ENCODE measurements around the gene AQP7. TPM values are rescaled to one million over a fixed set of nuclear protein-coding genes. Genes with fewer than 3 reads are reported as not detected.
A peak's percentile ranks its signal among the peaks of the same experiment; 100 is the strongest.
"Not testable (repeated sequence)": the region's sequence is repeated elsewhere in the genome, so short reads cannot be mapped to it uniquely, and the experiment has no call there.

AQP7 gene
- total RNA-seq: 1.7 TPM

- not testable (repeated sequence) for ATAC-seq
Observed at GRCh38 chr9:33402371-33402770, at the start of gene AQP7. Gene AQP7 (minus strand): TSS chr9:33402568. CDS start chr9:33401262, 1,306 bp downstream.

GRCh38 chr9:33450621-33451146, 48.3 kb upstream of the AQP7 start:
- no peak for ATAC-seq

DNA sequence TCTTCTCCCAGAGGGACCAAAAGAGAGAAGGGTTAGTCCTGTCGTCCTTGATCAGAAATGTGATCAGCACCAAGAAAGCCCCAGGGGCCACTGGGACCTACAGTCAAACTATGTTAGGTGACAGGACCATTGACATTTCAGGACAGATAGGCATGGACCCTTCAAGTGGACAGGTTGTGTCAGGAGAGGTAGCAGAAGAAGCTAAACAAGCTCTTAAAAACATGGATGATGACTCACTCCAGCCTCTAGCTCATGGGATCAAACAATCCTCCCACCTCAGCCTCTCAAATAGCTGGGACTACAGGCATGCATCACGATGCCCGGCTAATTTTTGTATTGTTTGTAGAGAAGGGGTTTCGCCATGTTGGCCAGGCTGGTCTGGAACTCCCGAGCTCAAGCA, 47.3 kb upstream of the AQP7 start:
- no peak for ATAC-seq

DNA sequence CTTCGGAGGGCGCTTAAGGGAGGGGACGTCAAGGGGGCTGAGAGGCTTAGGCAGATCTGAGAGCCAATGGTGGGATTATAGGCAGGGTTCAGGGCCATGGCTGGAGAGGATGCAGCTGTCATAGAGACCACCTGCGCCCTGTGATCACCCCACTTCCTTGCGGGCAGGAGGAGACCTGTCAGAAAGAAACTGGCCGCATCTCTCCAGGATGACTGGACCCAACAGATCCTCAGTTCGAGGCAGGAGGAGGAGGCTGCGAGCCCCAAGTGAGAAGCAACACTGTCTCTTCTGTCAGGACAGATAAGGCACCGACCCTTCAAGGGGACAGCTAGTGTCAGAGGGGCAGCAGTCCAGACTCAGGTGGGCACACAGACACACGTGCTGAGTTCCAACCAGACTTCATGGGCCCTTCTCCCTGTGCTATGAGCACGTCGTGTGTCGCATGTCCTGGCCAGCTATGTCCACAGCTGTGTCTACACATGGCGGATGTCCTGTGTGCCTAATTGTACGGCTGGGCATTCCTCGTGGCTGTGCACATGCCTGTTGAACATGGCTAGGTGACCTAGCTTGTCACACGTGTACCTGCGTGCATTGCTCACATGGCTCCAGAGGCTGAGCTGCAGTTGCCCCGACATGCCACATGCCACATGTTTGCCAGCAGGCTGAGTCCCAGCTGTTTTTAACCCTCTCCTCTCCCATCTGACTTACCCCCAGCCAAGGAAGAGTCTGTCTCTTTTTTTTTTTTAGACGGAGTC, 45.6 kb upstream of the AQP7 start:
- peak; percentile 60 for ATAC-seq

DNA sequence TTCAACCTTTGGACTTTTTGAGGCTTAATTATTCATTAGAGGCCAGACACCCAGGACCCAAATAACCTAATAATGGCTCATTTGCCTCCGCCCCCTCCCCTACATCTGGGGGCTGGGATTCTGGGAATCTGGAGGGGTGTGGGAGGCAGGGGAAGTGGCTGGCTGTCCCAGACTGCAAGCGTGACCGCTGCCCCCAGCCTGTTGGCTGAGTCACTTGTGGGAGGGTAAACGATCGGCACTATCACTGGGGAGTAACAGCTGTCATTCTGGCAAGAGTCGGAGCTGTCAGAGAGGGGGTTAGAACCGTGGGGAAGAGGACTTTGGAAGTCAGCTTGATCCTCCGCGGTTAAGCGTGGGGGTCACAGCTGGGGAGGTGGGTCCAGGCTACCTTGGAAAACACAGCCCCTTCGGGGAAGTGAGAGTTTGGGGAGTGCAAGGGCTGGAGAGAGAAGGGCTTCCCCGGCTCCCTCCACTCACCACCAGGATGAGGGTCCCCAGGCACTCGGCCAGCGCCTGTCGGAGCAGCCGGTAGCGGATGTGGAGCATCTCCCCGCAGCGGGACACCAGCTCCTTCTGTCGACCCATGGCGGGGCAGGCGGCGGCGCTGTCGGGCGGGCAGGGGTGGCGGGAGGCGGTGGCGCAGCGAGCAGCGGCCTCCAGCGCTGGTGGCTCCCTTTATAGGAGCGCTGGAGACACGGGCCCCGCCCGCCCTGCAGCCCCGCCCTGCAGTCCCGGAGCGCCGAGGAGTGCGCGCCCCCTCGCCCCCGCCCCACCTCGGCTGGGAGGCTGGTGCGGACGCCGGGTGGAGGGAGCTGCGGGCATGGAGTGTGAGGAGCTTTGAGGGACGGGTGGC, 44.8 kb upstream of the AQP7 start, which contains the start of gene AQP3:
TSS of gene AQP3 (minus strand) at position 648 of the 853 bp plus-strand sequence. CDS start at position 585, 63 bp downstream.
- ATAC-seq: peak; percentile 74

DNA sequence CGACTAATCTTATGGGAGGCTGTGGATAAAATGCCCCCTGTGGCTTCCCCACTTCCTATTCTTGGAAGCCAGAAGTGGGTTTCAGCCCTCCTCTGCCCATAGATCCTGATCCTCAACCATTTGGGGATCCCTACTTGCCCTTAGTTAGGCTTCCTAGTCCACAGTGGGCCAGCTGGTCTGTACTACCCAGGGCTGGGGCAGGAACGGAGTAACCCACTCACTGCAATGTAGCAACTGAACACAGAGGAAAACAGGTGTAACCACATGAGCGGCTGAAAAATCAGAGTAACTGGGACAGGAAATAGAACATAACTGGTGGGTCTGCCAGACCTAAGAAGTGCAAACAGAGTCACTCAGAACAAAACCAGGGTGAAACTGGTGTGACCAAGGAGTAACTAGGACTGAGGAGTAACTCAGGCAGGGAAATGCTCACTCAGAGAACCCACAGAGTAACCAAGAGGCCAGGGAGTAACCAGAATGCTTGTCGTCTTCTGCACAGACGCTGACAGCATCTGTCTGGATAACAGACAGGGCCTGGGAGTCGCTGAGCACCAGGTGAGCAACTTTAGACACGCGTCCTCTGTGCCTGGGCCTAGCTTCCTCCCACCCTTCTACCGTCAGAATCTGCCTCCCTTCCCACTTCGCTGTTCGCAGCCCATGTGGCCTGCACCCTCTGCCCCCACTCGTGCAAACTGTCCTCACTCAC, 44.0 kb upstream of the AQP7 start:
- ATAC-seq: no peak

GRCh38 chr9:33445389-33446239, 43.2 kb upstream of the AQP7 start:
- ATAC-seq: peak; percentile 3

DNA sequence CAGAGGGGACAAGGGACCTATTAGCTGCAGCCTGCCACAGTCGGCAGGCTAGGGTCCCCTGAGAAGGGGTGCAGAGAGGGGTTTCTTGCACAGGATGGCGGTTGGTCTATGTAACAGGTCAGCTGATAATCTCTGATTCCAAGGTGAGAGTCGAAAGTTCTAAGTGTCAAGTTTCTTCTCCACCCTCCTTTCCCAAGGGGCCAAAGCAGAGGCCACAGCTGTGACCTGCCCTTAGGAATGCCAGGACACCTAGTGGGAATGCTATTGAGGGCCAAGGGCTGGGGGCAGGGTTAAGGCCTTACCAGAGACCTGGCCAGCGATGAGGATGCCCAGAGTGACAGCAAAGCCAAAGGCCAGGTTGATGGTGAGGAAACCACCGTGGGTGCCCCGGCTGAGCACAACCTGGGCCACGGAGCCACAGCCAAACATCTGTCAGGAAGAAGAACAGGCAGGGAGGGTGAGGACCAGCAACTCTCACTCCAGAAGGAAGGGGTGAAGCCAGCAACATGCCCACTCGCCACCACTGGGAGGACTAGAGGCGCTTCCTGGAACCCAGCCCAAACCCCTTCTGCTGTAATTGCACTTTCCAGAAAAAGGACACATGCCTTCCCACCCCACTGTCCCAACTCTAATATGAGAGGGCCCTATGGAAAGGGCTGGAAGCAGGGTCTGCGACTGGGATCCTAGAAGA, 41.2 kb upstream of the AQP7 start:
- ATAC-seq: no peak

DNA sequence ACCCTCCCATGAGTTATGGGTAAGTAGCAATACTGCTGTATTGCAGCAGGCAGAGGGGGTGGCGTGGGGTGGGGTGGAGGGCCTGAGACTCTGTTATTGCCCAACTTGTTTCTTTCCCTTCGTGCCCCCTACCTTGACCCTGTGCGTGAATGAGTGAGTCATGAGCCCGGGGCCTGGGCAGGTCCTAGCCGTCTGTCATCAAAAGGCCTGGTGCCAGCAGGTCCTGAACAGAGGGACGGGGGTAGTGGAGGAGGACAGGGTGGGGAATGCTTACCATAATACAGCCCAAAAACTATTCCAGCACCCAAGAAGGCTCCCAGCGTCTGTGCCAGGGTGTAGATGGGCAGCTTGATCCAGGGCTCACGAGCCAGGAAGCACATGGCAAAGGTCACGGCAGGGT, 40.7 kb upstream of the AQP7 start:
- ATAC-seq: peak; percentile 33

GRCh38 chr9:33442125-33442524, 39.8 kb upstream of the AQP7 start:
- no peak for ATAC-seq

GRCh38 chr9:33440609-33441008, 38.2 kb upstream of the AQP7 start:
- ATAC-seq: no peak

DNA sequence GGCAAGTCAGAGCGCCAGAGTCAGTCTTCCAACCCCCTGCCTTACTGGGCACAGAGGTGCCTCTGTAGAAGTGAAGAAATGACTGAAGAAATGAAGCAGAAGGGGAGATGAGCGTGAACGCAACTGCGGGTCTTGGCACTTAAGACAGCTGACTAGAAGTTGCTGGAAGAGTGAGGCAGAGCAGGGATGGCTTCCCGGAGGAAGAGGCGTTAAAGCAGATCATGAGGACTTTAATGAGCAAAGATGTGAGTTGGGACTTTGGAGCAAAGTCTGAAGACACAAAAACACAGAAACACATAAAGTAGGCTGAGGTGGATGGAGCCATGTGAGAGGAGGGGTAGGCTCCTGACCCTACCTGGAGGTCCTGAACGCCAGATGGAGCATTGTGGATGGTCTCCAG, 37.8 kb upstream of the AQP7 start:
- no peak for ATAC-seq

GRCh38 chr9:33439731-33440130, 37.4 kb upstream of the AQP7 start:
- peak; percentile 35 for ATAC-seq

GRCh38 chr9:33438926-33439680, 36.7 kb upstream of the AQP7 start:
- ATAC-seq: peak; percentile 0

DNA sequence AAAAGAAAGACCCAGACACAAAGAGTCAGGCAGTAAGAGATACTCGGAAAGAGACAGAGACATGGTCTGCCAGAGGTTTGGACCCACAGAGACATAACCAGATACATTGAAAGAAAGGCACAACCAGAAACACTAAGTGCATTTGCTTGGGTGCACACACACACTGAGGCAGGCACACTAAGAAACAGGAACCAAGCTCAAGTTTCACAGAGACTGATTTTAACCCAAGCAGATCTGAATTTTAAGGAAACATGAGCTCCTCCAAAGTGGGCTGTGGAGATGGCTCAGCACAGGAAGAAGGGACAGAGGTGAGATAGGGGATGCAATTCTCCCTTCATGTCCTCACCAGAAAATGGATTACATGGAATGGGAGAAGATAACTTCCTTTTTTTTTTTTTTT, 35.5 kb upstream of the AQP7 start:
- ATAC-seq: no peak

GRCh38 chr9:33437205-33437604, 34.8 kb upstream of the AQP7 start:
- peak; percentile 4 for ATAC-seq

- ATAC-seq: no peak
Observed at GRCh38 chr9:33436445-33436844, 34.1 kb upstream of the AQP7 start.

DNA sequence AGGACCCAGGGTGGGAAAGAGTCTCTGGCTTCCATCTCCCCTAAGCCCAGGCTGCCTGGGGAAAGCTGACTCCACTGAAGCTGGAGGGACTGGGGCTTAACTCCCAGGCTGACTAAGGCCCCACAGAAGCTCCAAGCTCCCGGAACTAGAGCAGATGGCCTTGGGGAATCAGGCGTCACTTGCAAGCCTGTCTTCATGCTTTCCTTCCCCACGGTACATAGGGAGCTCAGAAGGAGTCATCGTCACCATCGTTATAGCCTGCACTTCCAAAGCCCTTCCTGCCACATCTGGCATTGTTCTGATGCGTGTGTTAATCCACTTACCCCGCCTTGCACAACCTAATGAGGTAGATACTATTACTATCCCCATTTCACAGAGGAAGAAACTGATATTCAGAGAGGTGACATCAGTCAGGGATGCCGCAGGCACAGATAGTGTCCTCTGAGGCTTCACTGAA, 33.5 kb upstream of the AQP7 start:
- peak; percentile 53 for ATAC-seq

GRCh38 chr9:33434317-33435105, 32.1 kb upstream of the AQP7 start:
- no peak for ATAC-seq
